Activated CD4-positive, alpha-beta memory T cell treated with anti-CD3 and anti-CD28 coated beads, Interleukin-2, amount 10 ng/mL, durations not matched to agents 7 days and 5 days (primary cell): ENCODE data around the gene KCNJ11. TPM values are rescaled to one million over a fixed set of nuclear protein-coding genes. Genes with fewer than 3 reads are reported as not detected.

Experiments
- CTCF ChIA-PET: fragments of 350-600 bp; sonication (Branson Sonifier 250); formaldehyde crosslinking; loops from one replicate; lab custom pipeline; 2021; ENCODE audit warnings: antibody characterized with exemption, inconsistent platforms; lab: Charles Lee
- POLR2A ChIA-PET: fragments of 350-600 bp; sonication (Branson Sonifier 250); formaldehyde crosslinking; loops from one replicate; lab custom pipeline; 2021; ENCODE audit warnings: antibody characterized with exemption; lab: Charles Lee
- DNase-seq: peaks from one replicate; pipeline ENCODE4 v3.0.0-alpha.2; 2020
- H3K27ac Mint-ChIP-seq: one replicate; pipeline ENCODE4 v1.8.0; 2021; ENCODE audit warnings: mild to moderate bottlenecking, mixed read lengths
- H3K27me3 Mint-ChIP-seq: one replicate; pipeline ENCODE4 v1.8.0; 2021; ENCODE audit warnings: mixed read lengths
- H3K36me3 Mint-ChIP-seq: one replicate; pipeline ENCODE4 v1.8.0; 2021; ENCODE audit warnings: low read depth, mixed read lengths
- H3K4me1 Mint-ChIP-seq: one replicate; pipeline ENCODE4 v1.8.0; 2021; ENCODE audit warnings: mixed read lengths
- H3K4me3 Mint-ChIP-seq: one replicate; pipeline ENCODE4 v1.8.0; 2021; ENCODE audit warnings: mild to moderate bottlenecking, mixed read lengths
- H3K9me3 Mint-ChIP-seq: one replicate; pipeline ENCODE4 v1.8.0; 2021; ENCODE audit warnings: mixed read lengths
- total RNA-seq, 2 experiments: library from RNA; stranded (reverse); gene quantifications; one replicate each; pipeline ENCODE4 v1.2.3, GENCODE V29; 2021

Gene KCNJ11
- total RNA-seq, 2 experiments from 2014 or later: 0.18 to 0.55 TPM

- peaks cover 35% of the 10 kb centered on the region for H3K4me1 Mint-ChIP-seq
- H3K27ac Mint-ChIP-seq: no peak overlapping the region
- no peaks in the 10 kb centered on the region for H3K9me3 Mint-ChIP-seq
- DNase-seq: peak; percentile 64
- ChIA-PET POLR2A (interaction anchor here (0.6 to 1.6 kb wide), 4 partner anchors 17 to 239 kb away, joined by 3 to 6 read pairs (median 4); partner anchors contain the start of gene NUCB2), CTCF (interaction anchor here (0.7 to 2.4 kb wide), 11 partner anchors 10 to 174 kb away, joined by 3 to 13 read pairs (median 4); partner anchors contain the start of genes KCNJ11 and NUCB2)
- no peaks in the 10 kb centered on the region for H3K36me3 Mint-ChIP-seq
- H3K27me3 Mint-ChIP-seq: peaks cover 39% of the 10 kb centered on the region
- no peak overlapping the region for H3K4me3 Mint-ChIP-seq
Measured at GRCh38 chr11:17354601-17354991, 33.9 kb downstream of the KCNJ11 start.

GRCh38 chr11:17353821-17354600, 34.4 kb downstream of the KCNJ11 start:
- Mint-ChIP-seq H3K4me3 (peak overlapping the region; percentile 73), H3K9me3 (no peaks in the 10 kb centered on the region), H3K36me3 (no peaks in the 10 kb centered on the region), H3K27ac (no peak overlapping the region), H3K27me3 (peaks cover 44% of the 10 kb centered on the region), H3K4me1 (peaks cover 35% of the 10 kb centered on the region)
- no peak for DNase-seq
- ChIA-PET CTCF (interaction anchor here (0.5 to 2.4 kb wide), 16 partner anchors 9 to 174 kb away, joined by 3 to 13 read pairs (median 4); partner anchors contain the start of genes KCNJ11 and NUCB2), POLR2A (interaction anchor here (0.6 to 1.6 kb wide), 7 partner anchors 16 to 238 kb away, joined by 3 to 6 read pairs (median 3); partner anchors contain the start of genes NUCB2 and PIK3C2A)

DNA sequence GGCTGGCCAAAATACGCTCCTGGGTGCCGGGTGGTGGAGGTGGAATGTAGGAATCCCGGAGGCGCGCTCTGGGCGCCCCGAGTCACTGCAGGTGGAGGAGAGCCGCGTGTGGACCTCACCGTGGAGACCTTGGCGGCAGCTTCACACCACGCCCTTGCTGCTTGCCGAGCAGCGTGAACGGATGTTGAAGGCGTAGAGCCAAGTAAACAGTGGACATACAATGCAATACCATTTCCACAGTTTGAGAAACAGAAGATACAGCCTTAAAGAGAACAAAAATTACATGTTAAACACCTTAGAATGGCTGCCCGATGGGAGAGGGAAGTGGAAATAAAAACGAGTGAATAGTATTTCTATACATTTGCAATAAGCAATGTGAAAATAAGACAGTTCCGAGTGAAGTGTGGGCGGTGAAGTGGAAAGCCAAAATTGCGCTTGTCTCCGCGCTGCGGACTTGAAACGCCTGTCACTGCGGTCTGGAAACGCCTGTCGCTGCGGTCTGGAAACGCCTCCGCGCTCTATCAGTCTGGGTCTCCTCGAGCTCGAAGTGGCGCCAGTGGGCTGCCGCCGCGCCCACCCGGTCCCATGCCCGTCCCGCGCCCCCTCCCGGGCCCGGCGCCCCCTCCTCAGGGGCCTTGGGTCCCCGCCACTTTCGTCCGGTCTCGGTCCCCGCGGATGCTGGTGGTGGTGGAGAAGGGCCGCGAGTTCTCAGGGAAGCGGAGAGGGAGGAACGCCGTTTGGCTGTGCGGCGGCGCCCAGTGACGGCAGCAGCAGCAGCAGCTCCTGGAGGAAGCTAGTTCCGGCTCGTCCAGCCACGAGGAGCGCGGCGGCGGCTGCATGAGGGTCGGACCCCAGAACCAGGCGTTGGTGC, 35.3 kb downstream of the KCNJ11 start:
- peak overlapping the region; percentile 73 for H3K4me3 Mint-ChIP-seq

GRCh38 chr11:17351510-17352176, 36.8 kb downstream of the KCNJ11 start, which contains the start of gene NCR3LG1:
NCR3LG1 (plus strand) TSS chr11:17351800; CDS start chr11:17351970, 170 bp downstream.
- ChIA-PET CTCF (interaction anchor here (0.6 to 0.7 kb wide), 2 partner anchors 173 to 251 kb away, joined by 3 to 4 read pairs; no protein-coding TSS in a partner anchor), POLR2A (no interaction called here)
- Mint-ChIP-seq H3K9me3 (no peaks in the 10 kb centered on the region), H3K27ac (peak within 1 kb of the TSS; percentile 7), H3K4me1 (peaks cover 35% of the 10 kb centered on the region), H3K4me3 (peak within 1 kb of the TSS; percentile 73), H3K36me3 (no peaks in the 10 kb centered on the region), H3K27me3 (peaks cover 48% of the 10 kb centered on the region)
- DNase-seq: peak; percentile 40

More for the DNA sequence above, 35.3 kb downstream of the KCNJ11 start:
- Mint-ChIP-seq H3K36me3 (no peaks in the 10 kb centered on the region), H3K9me3 (no peaks in the 10 kb centered on the region), H3K27me3 (peaks cover 48% of the 10 kb centered on the region), H3K4me1 (peaks cover 35% of the 10 kb centered on the region), H3K27ac (peak overlapping the region; percentile 9)
- ChIA-PET POLR2A (interaction anchor here (0.9 to 1.6 kb wide), 5 partner anchors 31 to 237 kb away, joined by 3 to 6 read pairs (median 3); partner anchors contain the start of genes NUCB2 and PIK3C2A), CTCF (interaction anchor here (0.5 to 2.4 kb wide), 10 partner anchors 20 to 175 kb away, joined by 3 to 13 read pairs (median 4); partner anchors contain the start of genes KCNJ11 and NUCB2)
- DNase-seq: peak; percentile 44

DNA sequence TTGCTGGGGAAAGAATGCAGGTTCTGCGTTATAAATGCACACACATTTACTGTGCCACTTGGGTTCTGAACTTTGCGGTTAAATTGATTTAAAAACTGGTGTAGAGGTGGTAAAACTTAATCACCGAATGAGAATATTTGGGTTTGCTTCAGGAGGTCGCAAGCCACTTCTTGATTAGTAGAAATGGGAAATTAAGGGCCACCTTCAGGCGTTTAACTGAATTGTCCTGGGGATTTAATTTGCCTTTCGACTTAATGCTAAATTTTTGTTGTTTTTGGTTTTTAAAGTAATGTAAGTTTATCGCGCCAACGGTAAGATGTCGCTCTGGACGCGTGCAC, 37.3 kb downstream of the KCNJ11 start:
- no peak for DNase-seq
- H3K36me3 Mint-ChIP-seq: no peaks in the 10 kb centered on the region
- no peak overlapping the region for H3K27ac Mint-ChIP-seq
- POLR2A ChIA-PET: no interaction called here
- CTCF ChIA-PET: interaction anchor here (0.6 kb wide), 1 partner anchor 153 kb away, joined by 3 read pairs; no protein-coding TSS in a partner anchor
- peaks cover 35% of the 10 kb centered on the region for H3K4me1 Mint-ChIP-seq
- H3K9me3 Mint-ChIP-seq: no peaks in the 10 kb centered on the region
- H3K4me3 Mint-ChIP-seq: peak overlapping the region; percentile 52
- peaks cover 48% of the 10 kb centered on the region for H3K27me3 Mint-ChIP-seq

DNA sequence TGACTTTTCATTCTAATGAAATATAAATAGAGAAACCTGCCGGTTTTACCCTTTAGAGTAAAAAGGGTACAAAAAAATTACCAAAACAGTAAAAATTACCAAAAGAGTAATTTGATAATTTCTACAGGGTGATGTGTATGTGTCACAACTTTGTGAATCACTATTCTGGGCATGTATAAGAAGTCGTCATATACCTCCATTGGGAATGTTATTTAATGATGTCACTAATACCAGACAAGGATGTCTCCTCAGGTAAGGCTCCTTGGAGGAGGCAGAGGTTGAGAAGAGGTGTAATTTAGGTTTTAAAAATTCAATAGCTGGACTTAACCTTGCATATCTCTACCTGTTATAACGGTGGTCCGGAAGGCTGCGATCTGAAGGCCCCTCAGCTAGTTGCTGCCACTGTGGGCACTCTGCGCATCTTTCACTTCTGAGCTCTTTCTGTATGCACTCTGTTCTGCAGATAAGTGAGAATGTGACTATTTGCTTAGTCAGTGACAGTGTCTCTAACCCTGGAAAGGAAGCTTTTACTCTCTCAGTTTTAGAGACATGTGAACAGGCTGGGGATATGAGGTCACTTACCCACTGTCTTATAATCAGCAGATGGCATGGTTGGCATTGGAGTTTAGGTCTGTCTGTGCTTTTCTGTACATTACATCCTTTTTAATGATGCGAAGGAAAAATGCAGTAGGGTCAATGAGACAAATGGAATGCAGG, 37.8 kb downstream of the KCNJ11 start:
- no peak for DNase-seq
- Mint-ChIP-seq H3K27ac (no peak overlapping the region), H3K9me3 (no peaks in the 10 kb centered on the region), H3K4me1 (peaks cover 35% of the 10 kb centered on the region), H3K27me3 (peaks cover 48% of the 10 kb centered on the region), H3K4me3 (peak overlapping the region; percentile 52), H3K36me3 (no peaks in the 10 kb centered on the region)
- CTCF ChIA-PET: interaction anchor here (0.6 kb wide), 1 partner anchor 154 kb away, joined by 3 read pairs; no protein-coding TSS in a partner anchor
- POLR2A ChIA-PET: no interaction called here

GRCh38 chr11:17347676-17348075, 40.8 kb downstream of the KCNJ11 start:
- no peak for DNase-seq
- peaks cover 17% of the 10 kb centered on the region for H3K4me1 Mint-ChIP-seq
- H3K4me3 Mint-ChIP-seq: no peak overlapping the region
- H3K36me3 Mint-ChIP-seq: no peaks in the 10 kb centered on the region
- H3K27ac Mint-ChIP-seq: no peak overlapping the region
- no peaks in the 10 kb centered on the region for H3K9me3 Mint-ChIP-seq
- CTCF ChIA-PET: interaction anchor here (0.6 kb wide), 1 partner anchor 42 kb away, joined by 3 read pairs; no protein-coding TSS in a partner anchor
- peaks cover 33% of the 10 kb centered on the region for H3K27me3 Mint-ChIP-seq
- POLR2A ChIA-PET: no interaction called here

DNA sequence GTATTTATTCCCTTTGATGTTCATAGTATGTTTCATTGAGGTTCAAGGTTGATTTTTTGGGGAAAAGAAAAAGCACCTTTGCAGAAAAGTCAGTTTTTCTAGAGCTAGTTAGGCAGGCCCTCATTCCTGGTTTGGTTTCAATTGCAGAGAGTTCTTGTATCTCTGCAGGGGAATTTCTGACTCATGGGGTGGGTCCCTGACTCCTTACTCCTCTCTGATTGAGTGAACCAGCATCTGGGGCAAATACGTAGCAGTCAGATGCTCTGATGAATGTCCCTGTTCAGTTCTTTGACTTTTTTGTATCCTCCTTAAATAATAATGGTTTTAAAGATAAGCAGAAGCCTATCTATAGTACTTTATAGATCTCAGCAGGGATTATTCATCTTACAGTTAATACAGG, 44.6 kb downstream of the KCNJ11 start:
- H3K27ac Mint-ChIP-seq: no peak overlapping the region
- no peaks in the 10 kb centered on the region for H3K9me3 Mint-ChIP-seq
- POLR2A ChIA-PET: no interaction called here
- H3K4me1 Mint-ChIP-seq: no peaks in the 10 kb centered on the region
- H3K4me3 Mint-ChIP-seq: no peak overlapping the region
- H3K27me3 Mint-ChIP-seq: peaks cover 3% of the 10 kb centered on the region
- CTCF ChIA-PET: interaction anchor here (1.6 kb wide), 1 partner anchor 114 kb away, joined by 4 read pairs; no protein-coding TSS in a partner anchor
- no peaks in the 10 kb centered on the region for H3K36me3 Mint-ChIP-seq
- no peak for DNase-seq

DNA sequence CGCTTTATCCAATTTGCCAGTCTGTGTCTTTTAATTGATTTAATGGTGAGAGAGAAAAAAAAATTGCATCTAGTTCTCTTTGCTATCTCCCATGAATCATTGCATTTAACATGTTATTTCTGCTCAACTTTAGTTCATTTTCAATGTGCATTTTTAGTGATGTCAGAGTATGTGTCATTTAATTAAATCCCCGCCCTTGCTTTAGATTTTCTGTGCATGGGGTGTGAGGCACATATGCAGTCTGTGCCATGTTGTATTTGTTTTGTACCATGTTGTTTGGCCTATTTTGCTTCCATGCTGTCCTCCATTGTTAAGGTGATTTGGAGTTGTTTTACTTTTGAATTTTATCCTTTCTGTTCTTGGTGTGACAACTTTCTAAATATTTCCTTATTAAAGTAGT, 45.2 kb downstream of the KCNJ11 start:
- ChIA-PET CTCF (no interaction called here), POLR2A (no interaction called here)
- H3K4me1 Mint-ChIP-seq: no peaks in the 10 kb centered on the region
- H3K27ac Mint-ChIP-seq: no peak overlapping the region
- DNase-seq: no peak
- no peaks in the 10 kb centered on the region for H3K27me3 Mint-ChIP-seq
- no peak overlapping the region for H3K4me3 Mint-ChIP-seq
- no peaks in the 10 kb centered on the region for H3K9me3 Mint-ChIP-seq
- H3K36me3 Mint-ChIP-seq: no peaks in the 10 kb centered on the region
